Measurements from ENCODE around the gene SLC8A2.

GRCh38 chr19:47422417-47423163, 49.1 kb downstream of the SLC8A2 start:
- TF ChIP-seq ARNT (IDR thresholded peaks at IDR 0.05) (no peak), BHLHE40 (IDR thresholded peaks at IDR 0.05; ENCODE audit: borderline replicate concordance) (no peak), SP1 (IDR thresholded peaks at IDR 0.05) (no peak), FOXA1 (IDR thresholded peaks at IDR 0.05) (no peak), PKNOX1 (IDR thresholded peaks at IDR 0.05) (no peak), ELF4 (IDR thresholded peaks at IDR 0.05) (no peak), FOXM1 (IDR thresholded peaks at IDR 0.05; ENCODE audit: borderline replicate concordance) (no peak), TARDBP (IDR thresholded peaks at IDR 0.05) (no peak), FOXK2 (IDR thresholded peaks at IDR 0.05) (no peak), CTBP1 (IDR thresholded peaks at IDR 0.05; ENCODE audit: borderline replicate concordance) (no peak), SUZ12 (IDR thresholded peaks at IDR 0.05) (no peak), LEF1 (IDR thresholded peaks at IDR 0.05; ENCODE audit: borderline replicate concordance) (no peak), HDGF (IDR thresholded peaks at IDR 0.05; ENCODE audit: borderline replicate concordance) (no peak)

Measured in HEK293T (cell line).